HepG2 (cell line): ENCODE data around the gene FRMD1. TPM values are rescaled to one million over a fixed set of nuclear protein-coding genes. Genes with fewer than 3 reads are reported as not detected.
A peak's percentile ranks its signal among the peaks of the same experiment; 100 is the strongest.

Experiments
- ATAC-seq: fragments of 200-7000 bp; cut with Tn5 transposase; 3 replicates; pipeline ENCODE4 v1.9.1; 2020; ENCODE audit warnings: mild to moderate bottlenecking, moderate library complexity
- BruUV-seq: library from RNA; stranded (reverse); fragments of 400-500 nt; replicated peaks from 2 replicates; lab custom pipeline; 2021; lab: Mats Ljungman, UMichigan
- CTCF ChIA-PET: fragments of 300-600 bp; formaldehyde crosslinking; extraction: SDS; loops from one replicate; lab custom pipeline; 2021; ENCODE audit warnings: low total read pairs, inconsistent platforms, low intra/inter-chr PET ratio; lab: Yijun Ruan, JAX
- POLR2A ChIA-PET: fragments of 350-600 bp; sonication (Branson Sonifier 250); formaldehyde crosslinking; loops from one replicate; lab custom pipeline; 2020; ENCODE audit warnings: antibody characterized with exemption, inconsistent platforms; lab: Yijun Ruan, JAX
- DNase-seq: peaks from one replicate; pipeline ENCODE4 v3.0.0-alpha.2; 2015; ENCODE audit warnings: low spot score
- FAIRE-seq: peaks from 3 replicates; lab custom pipeline; 2011; peaks lifted over from hg19 to GRCh38; lab: Jason Lieb, UNC
- H2AFZ ChIP-seq: one replicate; pipeline ENCODE4 v1.6.1; 2011; ENCODE audit warnings: low read length, inconsistent platforms
- H3K27ac ChIP-seq: fragments of 300-600 bp; 3 replicates; pipeline ENCODE4 v1.8.0; 2011; ENCODE audit warnings: mixed run types, mild to moderate bottlenecking, mixed read lengths, low read length, inconsistent platforms; ENCODE audit not compliant: insufficient read depth; ENCODE audit errors: extremely low read length
- H3K27me3 ChIP-seq, 2 experiments: fragments of 200-600 bp in 1 of 2; 2 replicates in 1 of 2; 3 replicates in 1 of 2; pipeline versions ENCODE4 v1.6.0 to v1.8.0; 2011; ENCODE audit warnings: low read length in 2 of 2, mild to moderate bottlenecking in 2 of 2, moderate library complexity in 2 of 2, inconsistent platforms in 1 of 2; ENCODE audit not compliant: insufficient read depth in 2 of 2, control insufficient read depth in 1 of 2
- H3K36me3 ChIP-seq, 2 experiments: fragments of 200-600 bp in 1 of 2; replicated peaks in 1 of 2; 2 replicates in 1 of 2; 3 replicates in 1 of 2; pipeline versions ENCODE4 v1.5.1 to v1.8.0; 2011; ENCODE audit warnings: low read length in 2 of 2, inconsistent platforms in 1 of 2; ENCODE audit not compliant: insufficient read depth in 2 of 2, control insufficient read depth in 1 of 2
- H3K4me1 ChIP-seq: 2 replicates; pipeline ENCODE4 v1.5.1; 2012; ENCODE audit warnings: low read length, inconsistent platforms; ENCODE audit not compliant: insufficient read depth
- H3K4me2 ChIP-seq: 2 replicates; pipeline ENCODE4 v1.6.0; 2011; ENCODE audit warnings: low read depth, low read length, inconsistent platforms
- H3K4me3 ChIP-seq, 3 experiments: fragments of 200-600 bp in 1 of 3; sonication (generic), shearing (Covaris generic) in 1 of 3; replicated peaks in 1 of 3; 2 replicates each; pipeline ENCODE4 v1.5.1; 2011 to 2016; ENCODE audit warnings: low read length in 3 of 3, inconsistent platforms in 2 of 3, low read depth in 2 of 3, mild to moderate bottlenecking in 2 of 3, control low read depth in 1 of 3, mixed read lengths in 1 of 3; ENCODE audit not compliant: insufficient read depth in 1 of 3
- H3K79me2 ChIP-seq: one replicate; pipeline ENCODE4 v1.6.1; 2011; ENCODE audit warnings: low read length, inconsistent platforms; ENCODE audit not compliant: insufficient read depth
- H3K9ac ChIP-seq: 2 replicates; pipeline ENCODE4 v1.6.0; 2011; ENCODE audit warnings: mild to moderate bottlenecking, low read depth, low read length, inconsistent platforms; ENCODE audit not compliant: insufficient read depth
- H3K9me3 ChIP-seq: 2 replicates; pipeline ENCODE4 v1.5.1; 2012; ENCODE audit warnings: mild to moderate bottlenecking, low read length
- H4K20me1 ChIP-seq: 2 replicates; pipeline ENCODE4 v1.6.0; 2011; ENCODE audit warnings: inconsistent platforms, mild to moderate bottlenecking, low read length, moderate library complexity; ENCODE audit not compliant: insufficient read depth
- ATRX ChIP-seq: sonication (generic); formaldehyde crosslinking; IDR thresholded peaks from 2 replicates; pipeline ENCODE4 v1.4.0; 2020; ENCODE audit warnings: missing genetic modification reagents, borderline replicate concordance
- ETV6 ChIP-seq: sonication (generic); formaldehyde crosslinking; conservative IDR thresholded peaks from 2 replicates; pipeline ENCODE4 v1.4.0; 2020; ENCODE audit warnings: missing genetic modification reagents
- IRF9 ChIP-seq: sonication (generic); formaldehyde crosslinking; IDR thresholded peaks from 2 replicates; pipeline ENCODE4 v1.8.0; 2022; ENCODE audit warnings: missing genetic modification reagents, mild to moderate bottlenecking, borderline replicate concordance
- KLF15 ChIP-seq: sonication (generic); formaldehyde crosslinking; IDR thresholded peaks from 2 replicates; pipeline ENCODE4 v1.8.1; 2023; ENCODE audit warnings: borderline replicate concordance, mild to moderate bottlenecking, inconsistent platforms, missing genetic modification reagents, mixed read lengths
- MZF1 ChIP-seq: sonication (generic); formaldehyde crosslinking; IDR thresholded peaks from 2 replicates; pipeline ENCODE4 v1.8.1; 2023; ENCODE audit warnings: mild to moderate bottlenecking, missing genetic modification reagents, borderline replicate concordance
- PRDM15 ChIP-seq: sonication (generic); formaldehyde crosslinking; IDR thresholded peaks from 2 replicates; pipeline ENCODE4 v1.4.0; 2020; ENCODE audit warnings: missing genetic modification reagents
- SNAPC4 ChIP-seq: sonication (generic); formaldehyde crosslinking; IDR thresholded peaks from 2 replicates; pipeline ENCODE4 v1.4.0; 2020; ENCODE audit warnings: mild to moderate bottlenecking, missing genetic modification reagents
- ZKSCAN8 ChIP-seq: IDR thresholded peaks from 2 replicates; pipeline ENCODE4 v1.6.1; 2016; ENCODE audit warnings: borderline replicate concordance, missing genetic modification reagents, missing compliant biosample characterization
- ZNF230 ChIP-seq: sonication (generic); formaldehyde crosslinking; IDR thresholded peaks from 2 replicates; pipeline ENCODE4 v1.4.0; 2020; ENCODE audit warnings: mild to moderate bottlenecking, missing genetic modification reagents
- ZNF557 ChIP-seq: sonication (generic); formaldehyde crosslinking; IDR thresholded peaks from 2 replicates; pipeline ENCODE4 v1.4.0; 2020; ENCODE audit warnings: missing genetic modification reagents
- ZNF616 ChIP-seq: sonication (generic); formaldehyde crosslinking; IDR thresholded peaks from 2 replicates; pipeline ENCODE4 v1.5.0; 2020; ENCODE audit warnings: low read depth, mild to moderate bottlenecking, missing genetic modification reagents
- ZSCAN12 ChIP-seq: sonication (generic); formaldehyde crosslinking; IDR thresholded peaks from 2 replicates; pipeline ENCODE4 v1.9.0; 2021; ENCODE audit warnings: mild to moderate bottlenecking, missing genetic modification reagents
- WGBS: methylation state at CpG from one replicate; pipeline ENCODE4 v1.1.6; 2017; ENCODE audit warnings: low lambda C conversion rate; 5-methylcytosine and 5-hydroxymethylcytosine counted together
- in situ Hi-C: cut with HindIII; loops from 2 replicates; pipeline ENCODE4 v1.10.0; 2017; ENCODE audit warnings: low pct_unique_long_range_greater_than_20kb; ENCODE audit not compliant: extremely low pct_ligation_motif_present
- intact Hi-C: fragments of 100-400 bp; cut with micrococcal nuclease; formaldehyde crosslinking; loops from one replicate; pipeline ENCODE4 v1.10.0; 2022; ENCODE audit not compliant: unreplicated experiment
- polyA plus RNA-seq, 8 experiments: library from polyadenylated mRNA; depleted of rRNA in 3 of 8; stranded (reverse) in 7 of 8; unstranded in 1 of 8; fragments of >200 nt; fragmentation: Illumina TruSeq in 4 of 8; extraction: Trizol in 4 of 8; gene quantifications; 2 replicates each; pipeline versions ENCODE4 v1.2.1 to v1.2.3, GENCODE V29; 2011 to 2016; ENCODE audit warnings: low read depth in 4 of 8, missing spikeins in 1 of 8, mixed read lengths in 1 of 8; ENCODE audit not compliant: insufficient read depth in 1 of 8
- total RNA-seq, 5 experiments: library from RNA; depleted of rRNA; stranded (reverse); fragments of >200 nt; fragmentation: Illumina TruSeq; extraction: Trizol; gene quantifications; 2 replicates each; pipeline ENCODE4 v1.2.3, GENCODE V29; 2016; ENCODE audit warnings: low read depth in 1 of 5

FRMD1 gene
- total and polyA plus RNA-seq, 2 of the 13 experiments (the other 11 are each of a cell fraction or from before 2014, with no cell fraction given) = 0.01 TPM; not detected in 1

- Histone ChIP-seq H3K9ac (no peak overlapping the region), H3K4me2 (peak overlapping the region; percentile 52), H4K20me1 (no peaks in the 10 kb centered on the region), H2AFZ (no peak overlapping the region), H3K79me2 (no peaks in the 10 kb centered on the region), H3K27me3 (peaks cover 13 to 41% of the 10 kb centered on the region in 2 experiments; a peak in 4 of 5 replicates), H3K4me3 (peak overlapping the region in 1 of 3 experiments; percentile 23; a peak in 1 of 6 replicates), H3K9me3 (no peaks in the 10 kb centered on the region), H3K4me1 (peaks cover 5% of the 10 kb centered on the region), H3K36me3 (no peaks in the 10 kb centered on the region), H3K27ac (no peak overlapping the region)
- FAIRE-seq (peak; percentile 39), ATAC-seq (peak; percentile 80), DNase-seq (peak; percentile 64)
- no TSS peak for BruUV-seq
- 58% methylated on average over 7 of the region's 12 CpGs for WGBS
- intact Hi-C loops (loop anchor here (1.0 kb wide), 1 partner anchor 73 kb away; no protein-coding TSS in a partner anchor), in situ Hi-C loops (no loop called here)
- POLR2A ChIA-PET = no interaction called here
- CTCF ChIA-PET = interaction anchor here (1.4 to 2.0 kb wide), 3 partner anchors 57 to 295 kb away, joined by 4 to 18 read pairs (median 7); no protein-coding TSS in a partner anchor
- TF ChIP-seq PRDM15 (CRISPR knock-in tag) (no peak), ZKSCAN8 (CRISPR knock-in tag) (no peak), SNAPC4 (CRISPR knock-in tag) (no peak), ZNF557 (CRISPR knock-in tag) (0 out of 2 replicates have a peak, but pooled peaks have one; percentile 55), ATRX (CRISPR knock-in tag) (no peak), ETV6 (CRISPR knock-in tag) (no peak), IRF9 (CRISPR knock-in tag) (no peak; the same call in 1 of the 2 replicates), ZNF616 (CRISPR knock-in tag) (0 out of 2 replicates have a peak, but pooled peaks have one; percentile 35), KLF15 (CRISPR knock-in tag) (no peak), ZSCAN12 (CRISPR knock-in tag) (no peak), ZNF230 (CRISPR knock-in tag) (no peak), MZF1 (CRISPR knock-in tag) (no peak)
Observed at GRCh38 chr6:168060521-168060931, 18.5 kb downstream of the FRMD1 start.
